ENCODE data around the gene HDAC6.

DNA sequence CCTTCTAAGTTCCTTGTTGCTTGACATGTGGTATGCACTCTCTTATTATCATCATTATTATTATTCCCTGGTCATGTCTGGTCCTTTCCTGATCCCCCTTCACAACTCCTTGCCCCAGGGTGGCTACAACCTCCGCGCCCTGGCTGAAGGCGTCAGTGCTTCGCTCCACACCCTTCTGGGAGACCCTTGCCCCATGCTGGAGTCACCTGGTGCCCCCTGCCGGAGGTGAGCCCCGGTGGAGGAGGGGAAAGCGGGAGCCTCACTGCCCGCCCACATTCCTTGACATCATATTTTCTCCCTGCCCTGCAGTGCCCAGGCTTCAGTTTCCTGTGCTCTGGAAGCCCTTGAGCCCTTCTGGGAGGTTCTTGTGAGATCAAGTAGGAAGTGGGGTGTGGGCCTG, 13.4 kb downstream of the HDAC6 start:
- TF ChIP-seq, protein P1, sequence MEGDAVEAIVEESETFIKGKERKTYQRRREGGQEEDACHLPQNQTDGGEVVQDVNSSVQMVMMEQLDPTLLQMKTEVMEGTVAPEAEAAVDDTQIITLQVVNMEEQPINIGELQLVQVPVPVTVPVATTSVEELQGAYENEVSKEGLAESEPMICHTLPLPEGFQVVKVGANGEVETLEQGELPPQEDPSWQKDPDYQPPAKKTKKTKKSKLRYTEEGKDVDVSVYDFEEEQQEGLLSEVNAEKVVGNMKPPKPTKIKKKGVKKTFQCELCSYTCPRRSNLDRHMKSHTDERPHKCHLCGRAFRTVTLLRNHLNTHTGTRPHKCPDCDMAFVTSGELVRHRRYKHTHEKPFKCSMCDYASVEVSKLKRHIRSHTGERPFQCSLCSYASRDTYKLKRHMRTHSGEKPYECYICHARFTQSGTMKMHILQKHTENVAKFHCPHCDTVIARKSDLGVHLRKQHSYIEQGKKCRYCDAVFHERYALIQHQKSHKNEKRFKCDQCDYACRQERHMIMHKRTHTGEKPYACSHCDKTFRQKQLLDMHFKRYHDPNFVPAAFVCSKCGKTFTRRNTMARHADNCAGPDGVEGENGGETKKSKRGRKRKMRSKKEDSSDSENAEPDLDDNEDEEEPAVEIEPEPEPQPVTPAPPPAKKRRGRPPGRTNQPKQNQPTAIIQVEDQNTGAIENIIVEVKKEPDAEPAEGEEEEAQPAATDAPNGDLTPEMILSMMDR (conservative IDR thresholded peaks at IDR 0.05) = no peak
- no peak for TF ChIP-seq EZH2 (IDR thresholded peaks at IDR 0.05; ENCODE audit: low read depth)
